Gastroesophageal sphincter (tissue), 4 donors: ENCODE measurements around the gene EEFSEC. TPM values are rescaled to one million over a fixed set of nuclear protein-coding genes. Genes with fewer than 3 reads are reported as not detected.

ENCODE experiments used
- ATAC-seq: fragments of 150-250 bp; one replicate; pipeline ENCODE4 v1.9.1; 2016; ENCODE audit warnings: mild to moderate bottlenecking, moderate library complexity
- H3K27ac ChIP-seq, 4 donors: fragments of 200-600 bp; sonication (generic) in 3 of 4; 1 replicate in 3 of 4; 2 replicates in 1 of 4; pipeline ENCODE4 v1.5.1; 2016 to 2019
- H3K27me3 ChIP-seq: fragments of 200-600 bp; sonication (generic); one replicate; pipeline ENCODE4 v1.5.1; 2019
- H3K36me3 ChIP-seq, 2 donors: fragments of 200-600 bp; sonication (generic); one replicate each; pipeline ENCODE4 v1.5.1; 2019; ENCODE audit warnings: control low read depth in 1 of 2
- H3K4me1 ChIP-seq, 3 donors: fragments of 200-600 bp; sonication (generic); 1 replicate in 2 of 3; 2 replicates in 1 of 3; pipeline ENCODE4 v1.5.1; 2016 to 2019; ENCODE audit warnings: control low read depth in 2 of 3
- H3K4me3 ChIP-seq, 2 donors: fragments of 200-600 bp; sonication (generic); one replicate each; pipeline ENCODE4 v1.5.1; 2019; ENCODE audit warnings: mild to moderate bottlenecking in 1 of 2, moderate library complexity in 1 of 2
- H3K9me3 ChIP-seq, 3 donors: fragments of 200-600 bp; sonication (generic); one replicate each; pipeline ENCODE4 v1.5.1; 2017 to 2019; ENCODE audit warnings: control low read depth in 2 of 3
- EP300 ChIP-seq: sonication (generic); formaldehyde crosslinking; IDR thresholded peaks from one replicate; pipeline ENCODE4 v1.6.1; 2017; ENCODE audit warnings: antibody characterized with exemption, mild to moderate bottlenecking
- POLR2A ChIP-seq, 2 donors: fragments of 450-650 bp; IDR thresholded peaks; one replicate each; pipeline ENCODE4 v1.6.1; 2017; ENCODE audit warnings: antibody characterized with exemption in 2 of 2, mild to moderate bottlenecking in 2 of 2, moderate library complexity in 1 of 2
- POLR2AphosphoS5 ChIP-seq: sonication (generic); formaldehyde crosslinking; IDR thresholded peaks from one replicate; pipeline ENCODE4 v1.6.1; 2017; ENCODE audit warnings: antibody characterized with exemption
- WGBS, 2 donors: methylation state at CpG; one replicate each; pipeline ENCODE4 v1.1.5; 2018; ENCODE audit warnings: low coverage in 1 of 2; 5-methylcytosine and 5-hydroxymethylcytosine counted together
- total RNA-seq, 4 donors: library from RNA; depleted of rRNA; stranded (reverse); fragments of >200 nt; gene quantifications; one replicate each; pipeline ENCODE4 v1.1.0, GENCODE V29; 2016
- TF ChIP-seq, protein P1 (sequence below), 4 experiments: fragments of 200-600 bp in 2 of 4; fragments of 450-650 bp in 2 of 4; sonication (generic) in 1 of 4; IDR thresholded peaks; one replicate each; pipeline ENCODE4 v1.5.1; 2017 to 2019; ENCODE audit warnings: antibody characterized with exemption in 4 of 4, mild to moderate bottlenecking in 2 of 4, moderate library complexity in 2 of 4

Gene EEFSEC
- total RNA-seq, 4 donors from 2014 or later: 5.8 to 16.5 (median 11.4) TPM

DNA sequence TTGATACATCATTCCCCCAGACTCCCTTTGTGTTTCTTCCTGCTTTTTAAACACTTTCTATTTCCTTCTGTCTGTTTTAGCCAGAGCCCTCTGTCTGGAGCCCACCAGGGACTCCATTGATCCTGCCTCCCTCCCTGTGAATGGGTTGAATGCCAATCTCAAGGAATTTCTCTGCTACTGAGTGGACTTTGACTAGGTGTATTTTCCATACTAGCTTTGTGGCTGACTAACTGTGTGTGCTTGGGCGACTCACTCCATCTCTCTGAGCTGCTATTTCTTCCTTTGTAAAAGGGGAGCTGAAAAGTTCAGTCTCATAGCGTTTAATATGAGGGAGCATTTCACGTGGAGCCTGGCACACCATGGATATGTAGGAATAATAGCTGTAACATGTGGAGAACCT is 98.8 kb downstream of the EEFSEC start:
- ATAC-seq: no peak
- Histone ChIP-seq H3K36me3 (peaks cover 0 to 16% of the 10 kb centered on the region in 2 donors), H3K27me3 (no peaks in the 10 kb centered on the region), H3K9me3 (no peaks in the 10 kb centered on the region), H3K4me1 (no peaks in the 10 kb centered on the region), H3K27ac (no peak overlapping the region), H3K4me3 (no peak overlapping the region)
- TF ChIP-seq, protein P1, sequence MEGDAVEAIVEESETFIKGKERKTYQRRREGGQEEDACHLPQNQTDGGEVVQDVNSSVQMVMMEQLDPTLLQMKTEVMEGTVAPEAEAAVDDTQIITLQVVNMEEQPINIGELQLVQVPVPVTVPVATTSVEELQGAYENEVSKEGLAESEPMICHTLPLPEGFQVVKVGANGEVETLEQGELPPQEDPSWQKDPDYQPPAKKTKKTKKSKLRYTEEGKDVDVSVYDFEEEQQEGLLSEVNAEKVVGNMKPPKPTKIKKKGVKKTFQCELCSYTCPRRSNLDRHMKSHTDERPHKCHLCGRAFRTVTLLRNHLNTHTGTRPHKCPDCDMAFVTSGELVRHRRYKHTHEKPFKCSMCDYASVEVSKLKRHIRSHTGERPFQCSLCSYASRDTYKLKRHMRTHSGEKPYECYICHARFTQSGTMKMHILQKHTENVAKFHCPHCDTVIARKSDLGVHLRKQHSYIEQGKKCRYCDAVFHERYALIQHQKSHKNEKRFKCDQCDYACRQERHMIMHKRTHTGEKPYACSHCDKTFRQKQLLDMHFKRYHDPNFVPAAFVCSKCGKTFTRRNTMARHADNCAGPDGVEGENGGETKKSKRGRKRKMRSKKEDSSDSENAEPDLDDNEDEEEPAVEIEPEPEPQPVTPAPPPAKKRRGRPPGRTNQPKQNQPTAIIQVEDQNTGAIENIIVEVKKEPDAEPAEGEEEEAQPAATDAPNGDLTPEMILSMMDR (IDR thresholded peaks at IDR 0.05): no peak
- TF ChIP-seq EP300 (no peak), POLR2A (IDR thresholded peaks at IDR 0.05) (no peak), POLR2AphosphoS5 (no peak)
- WGBS, 2 donors: 75 to 83% methylated on average over 2 of the region's 3 CpGs

- WGBS, 2 donors: 93 to 96% methylated on average over 6 to 7 of the region's 7 CpGs
- Histone ChIP-seq H3K36me3 (peaks cover 0 to 5% of the 10 kb centered on the region in 2 donors), H3K4me1 (no peaks in the 10 kb centered on the region), H3K9me3 (no peaks in the 10 kb centered on the region), H3K27ac (no peak overlapping the region), H3K4me3 (no peak overlapping the region), H3K27me3 (no peaks in the 10 kb centered on the region)
- TF ChIP-seq EP300 (no peak), POLR2A (IDR thresholded peaks at IDR 0.05) (no peak), POLR2AphosphoS5 (no peak)
- TF ChIP-seq, protein P1 (IDR thresholded peaks at IDR 0.05): no peak
- ATAC-seq: no peak
These were observed 99.9 kb downstream of the EEFSEC start for GRCh38 chr3:128253150-128253549.

- ATAC-seq: no peak
- TF ChIP-seq POLR2A (IDR thresholded peaks at IDR 0.05) (no peak), POLR2AphosphoS5 (no peak), EP300 (no peak)
- TF ChIP-seq, protein P1 (IDR thresholded peaks at IDR 0.05): no peak
- 87 to 100% methylated on average over 3 to 4 of the region's 7 CpGs for WGBS, 2 donors
- no peak overlapping the region for H3K4me3 ChIP-seq
- no peaks in the 10 kb centered on the region for H3K4me1 ChIP-seq
- no peaks in the 10 kb centered on the region for H3K27me3 ChIP-seq
- H3K36me3 ChIP-seq: peaks cover 0 to 6% of the 10 kb centered on the region in 2 donors
- H3K9me3 ChIP-seq: peaks cover 0 to 5% (median 0%) of the 10 kb centered on the region in 3 donors
- no peak overlapping the region for H3K27ac ChIP-seq
These were observed 100.8 kb downstream of the EEFSEC start for GRCh38 chr3:128254066-128254590.

- H3K4me1 ChIP-seq: no peaks in the 10 kb centered on the region
- TF ChIP-seq, protein P1 (IDR thresholded peaks at IDR 0.05): no peak
- TF ChIP-seq POLR2A (IDR thresholded peaks at IDR 0.05): no peak
- no peak for TF ChIP-seq EP300
- no peak for TF ChIP-seq POLR2AphosphoS5
- no peaks in the 10 kb centered on the region for H3K27me3 ChIP-seq
- ATAC-seq: no peak
- peaks cover 0 to 6% of the 10 kb centered on the region in 2 donors for H3K36me3 ChIP-seq
- H3K9me3 ChIP-seq: peaks cover 0 to 12% (median 0%) of the 10 kb centered on the region in 3 donors
- no peak overlapping the region for H3K4me3 ChIP-seq
- WGBS, 2 donors: 81 to 95% methylated on average over 2 to 5 of the region's 5 CpGs
- H3K27ac ChIP-seq: no peak overlapping the region
These were observed 101.7 kb downstream of the EEFSEC start for GRCh38 chr3:128254967-128255366.

DNA sequence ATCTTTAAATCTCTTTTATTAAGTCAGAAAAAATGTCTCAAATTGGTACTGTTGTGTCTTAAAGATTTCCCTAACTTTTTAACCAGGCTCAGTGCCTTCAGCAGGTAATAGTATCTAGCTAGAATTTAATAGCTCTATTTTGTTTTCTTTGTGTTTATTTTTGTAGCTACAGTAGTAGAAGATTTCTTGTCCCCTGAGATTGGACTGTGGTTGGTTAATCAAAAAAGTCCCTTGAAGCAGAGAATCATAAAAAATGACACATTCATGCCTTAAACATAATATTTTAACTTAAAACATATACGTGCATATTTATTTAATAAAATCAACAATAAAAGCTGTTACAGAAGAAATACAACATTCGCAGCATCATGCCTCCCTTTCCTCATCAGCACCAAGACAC is 102.8 kb downstream of the EEFSEC start:
- no peak overlapping the region for H3K4me3 ChIP-seq
- peaks cover 0 to 20% (median 0%) of the 10 kb centered on the region in 3 donors for H3K9me3 ChIP-seq
- peaks cover 0 to 6% of the 10 kb centered on the region in 2 donors for H3K36me3 ChIP-seq
- TF ChIP-seq, protein P1 (IDR thresholded peaks at IDR 0.05): no peak
- TF ChIP-seq POLR2A (IDR thresholded peaks at IDR 0.05): no peak
- no peak for TF ChIP-seq EP300
- TF ChIP-seq POLR2AphosphoS5: no peak
- no peak for ATAC-seq
- H3K4me1 ChIP-seq: no peaks in the 10 kb centered on the region
- WGBS, 2 donors: 81 to 88% methylated on average over 2 of the region's 2 CpGs
- H3K27ac ChIP-seq: no peak overlapping the region
- no peaks in the 10 kb centered on the region for H3K27me3 ChIP-seq
